A549 (cell line): ENCODE data around the gene UTP4. TPM values are rescaled to one million over a fixed set of nuclear protein-coding genes. Genes with fewer than 3 reads are reported as not detected.

Source experiments
- ATAC-seq, 2 experiments: fragments of 200-7000 bp in 1 of 2; fragments of >200 bp in 1 of 2; cut with Nextera tagmentation in 1 of 2; cut with Tn5 transposase in 1 of 2; 3 replicates each; pipeline versions ENCODE4 v1.8.0 to v1.9.1; 2018 to 2020; ENCODE audit warnings: mild to moderate bottlenecking in 1 of 2, moderate library complexity in 1 of 2
- CTCF ChIA-PET: fragments of 300-600 bp; sonication (Branson Sonifier 250); formaldehyde crosslinking; extraction: SDS; loops from one replicate; lab custom pipeline; 2021; ENCODE audit warnings: antibody characterized with exemption, inconsistent platforms; lab: Yijun Ruan, JAX
- POLR2A ChIA-PET: fragments of 350-600 bp; formaldehyde crosslinking; extraction: SDS; loops from one replicate; lab custom pipeline; 2021; ENCODE audit warnings: antibody characterized with exemption, inconsistent platforms; lab: Yijun Ruan, JAX
- DNase-seq, 2 experiments: peaks; one replicate each; pipeline versions ENCODE4 v3.0.0 to v3.0.0-alpha.2; 2011 to 2016; ENCODE audit warnings: low read depth in 1 of 2, low spot score in 1 of 2
- FAIRE-seq: peaks from 2 replicates; lab custom pipeline; 2011; peaks lifted over from hg19 to GRCh38; lab: Jason Lieb, UNC
- H3K27ac ChIP-seq, 2 experiments: fragments of >200 bp; sonication (Bioruptor Twin); formaldehyde crosslinking; 3 replicates each; pipeline ENCODE4 v1.5.1; 2016 to 2017
- H3K4me1 ChIP-seq: fragments of >200 bp; sonication (Bioruptor Twin); formaldehyde crosslinking; 3 replicates; pipeline ENCODE4 v1.6.1; 2016
- H3K4me2 ChIP-seq: fragments of >200 bp; sonication (Bioruptor Twin); formaldehyde crosslinking; 3 replicates; pipeline ENCODE4 v1.6.1; 2016
- H3K4me3 ChIP-seq: fragments of >200 bp; sonication (Bioruptor Twin); formaldehyde crosslinking; 3 replicates; pipeline ENCODE4 v1.5.1; 2016
- H3K9me3 ChIP-seq: fragments of >200 bp; sonication (Bioruptor Twin); formaldehyde crosslinking; 3 replicates; pipeline ENCODE4 v1.6.1; 2016
- CHD4 ChIP-seq: fragments of 200-600 bp; sonication (generic); IDR thresholded peaks from 2 replicates; pipeline ENCODE4 v1.6.1; 2016; ENCODE audit warnings: antibody characterized with exemption, mild to moderate bottlenecking, borderline replicate concordance
- EHF ChIP-seq: fragments of 250-450 bp; sonication (Bioruptor Pico); IDR thresholded peaks from 2 replicates; pipeline ENCODE4 v1.5.0; 2020; ENCODE audit warnings: mild to moderate bottlenecking
- ESRRA ChIP-seq: fragments of 150-350 bp; IDR thresholded peaks from 2 replicates; pipeline ENCODE4 v1.6.1; 2014; ENCODE audit warnings: mild to moderate bottlenecking, low read length, borderline replicate concordance
- FOXS1 ChIP-seq: fragments of 250-450 bp; sonication (Bioruptor Pico); IDR thresholded peaks from 2 replicates; pipeline ENCODE4 v1.5.0; 2020; ENCODE audit warnings: mild to moderate bottlenecking, moderate library complexity
- HEYL ChIP-seq: fragments of 250-450 bp; sonication (Bioruptor Pico); IDR thresholded peaks from 2 replicates; pipeline ENCODE4 v1.8.0; 2021; ENCODE audit warnings: mild to moderate bottlenecking, moderate library complexity
- HOXA7 ChIP-seq: fragments of 250-450 bp; sonication (Bioruptor Pico); IDR thresholded peaks from 2 replicates; pipeline ENCODE4 v1.5.0; 2020; ENCODE audit warnings: mild to moderate bottlenecking, moderate library complexity
- HOXB5 ChIP-seq: fragments of 250-450 bp; sonication (Bioruptor Pico); IDR thresholded peaks from 2 replicates; pipeline ENCODE4 v1.5.0; 2020; ENCODE audit warnings: mild to moderate bottlenecking, moderate library complexity
- KDM1A ChIP-seq: fragments of 200-600 bp; sonication (generic); IDR thresholded peaks from 2 replicates; pipeline ENCODE4 v1.6.1; 2016; ENCODE audit warnings: low read depth, mild to moderate bottlenecking
- MAX ChIP-seq: IDR thresholded peaks from 2 replicates; pipeline ENCODE4 v1.6.1; 2012
- MAZ ChIP-seq: fragments of 150-350 bp; IDR thresholded peaks from 2 replicates; pipeline ENCODE4 v1.6.1; 2014; ENCODE audit warnings: antibody characterized with exemption, low read depth, low read length, borderline replicate concordance
- MYC ChIP-seq: IDR thresholded peaks from 2 replicates; pipeline ENCODE4 v1.6.1; 2012; ENCODE audit warnings: mild to moderate bottlenecking, inconsistent platforms, low read length, improper control_type of control experiment, borderline replicate concordance
- POLR2AphosphoS2 ChIP-seq: conservative IDR thresholded peaks from 2 replicates; pipeline ENCODE4 v1.6.1; 2012; ENCODE audit warnings: low read length, improper control_type of control experiment, inconsistent platforms
- RCOR1 ChIP-seq: fragments of 150-350 bp; IDR thresholded peaks from 2 replicates; pipeline ENCODE4 v1.6.1; 2014; ENCODE audit warnings: antibody characterized with exemption, low read length, low read depth
- REST ChIP-seq: fragments of 200-600 bp; sonication (generic); IDR thresholded peaks from 2 replicates; pipeline ENCODE4 v1.6.1; 2016; ENCODE audit warnings: antibody characterized with exemption, mild to moderate bottlenecking, moderate library complexity
- RNF2 ChIP-seq: fragments of 200-600 bp; sonication (generic); IDR thresholded peaks from 2 replicates; pipeline ENCODE4 v1.6.1; 2016; ENCODE audit warnings: low read depth, mild to moderate bottlenecking, antibody characterized with exemption, moderate library complexity, borderline replicate concordance
- SMC3 ChIP-seq: fragments of >200 bp; sonication (Bioruptor Twin); formaldehyde crosslinking; IDR thresholded peaks from 3 replicates; pipeline ENCODE4 v1.6.1; 2018; ENCODE audit warnings: inconsistent platforms
- SREBF2 ChIP-seq: fragments of 450-650 bp; IDR thresholded peaks from 2 replicates; pipeline ENCODE4 v1.6.1; 2014; ENCODE audit warnings: mild to moderate bottlenecking, moderate library complexity
- ZSCAN20 ChIP-seq: fragments of 250-450 bp; sonication (Bioruptor Pico); IDR thresholded peaks from 2 replicates; pipeline ENCODE4 v1.8.0; 2022; ENCODE audit warnings: mild to moderate bottlenecking, moderate library complexity
- WGBS: methylation state at CpG from one replicate; pipeline ENCODE4 v1.1.6; 2017; ENCODE audit errors: missing lambda C conversion rate; 5-methylcytosine and 5-hydroxymethylcytosine counted together
- polyA plus RNA-seq, 4 experiments: library from polyadenylated mRNA; depleted of rRNA in 3 of 4; stranded (reverse); fragments of >200 nt; fragmentation: RNase III in 1 of 4; extraction: RNeasy Plus Mini Kit Qiagen cat#74134 plus additional on column Dnase treatment in 1 of 4; gene quantifications; 2 replicates in 3 of 4; 3 replicates in 1 of 4; pipeline ENCODE4 v1.2.3, GENCODE V29; 2011 to 2017
- TF ChIP-seq, protein P1 (sequence below): fragments of 150-350 bp; IDR thresholded peaks from 2 replicates; pipeline ENCODE4 v1.6.1; 2014; ENCODE audit warnings: low read depth, mild to moderate bottlenecking, low read length

Gene UTP4
- polyA plus RNA-seq, 2 of the 4 experiments (the other 2 are of a cell fraction), result 77.1 to 118 TPM

DNA sequence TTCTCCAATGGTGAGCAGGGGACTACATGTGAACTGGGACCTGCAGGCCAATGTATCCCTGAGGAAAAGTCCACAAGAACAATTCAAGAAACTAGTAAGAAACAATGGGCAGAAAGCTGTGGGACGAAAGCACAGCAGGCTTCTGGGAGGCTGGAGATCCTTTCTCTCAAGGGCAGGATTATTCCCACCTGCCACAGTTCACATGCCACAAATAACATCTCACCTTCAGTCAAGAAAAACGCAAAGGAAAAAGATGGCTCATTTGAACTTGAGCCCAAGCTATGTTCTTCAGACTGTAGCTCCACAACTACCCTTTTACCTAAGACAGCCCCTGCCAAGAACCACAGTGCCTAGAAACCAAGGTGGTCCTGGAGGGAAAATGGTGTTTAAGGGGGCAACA is 14.0 kb upstream of the UTP4 start:
- no peak overlapping the region for H3K4me3 ChIP-seq
- no peak for FAIRE-seq
- POLR2A ChIA-PET, result no interaction called here
- WGBS, result 78% methylated on average over 2 of the region's 2 CpGs
- TF ChIP-seq REST, result no peak
- no peak for TF ChIP-seq EHF (CRISPR knock-in tag)
- no peak for TF ChIP-seq ESRRA
- TF ChIP-seq, protein P1, sequence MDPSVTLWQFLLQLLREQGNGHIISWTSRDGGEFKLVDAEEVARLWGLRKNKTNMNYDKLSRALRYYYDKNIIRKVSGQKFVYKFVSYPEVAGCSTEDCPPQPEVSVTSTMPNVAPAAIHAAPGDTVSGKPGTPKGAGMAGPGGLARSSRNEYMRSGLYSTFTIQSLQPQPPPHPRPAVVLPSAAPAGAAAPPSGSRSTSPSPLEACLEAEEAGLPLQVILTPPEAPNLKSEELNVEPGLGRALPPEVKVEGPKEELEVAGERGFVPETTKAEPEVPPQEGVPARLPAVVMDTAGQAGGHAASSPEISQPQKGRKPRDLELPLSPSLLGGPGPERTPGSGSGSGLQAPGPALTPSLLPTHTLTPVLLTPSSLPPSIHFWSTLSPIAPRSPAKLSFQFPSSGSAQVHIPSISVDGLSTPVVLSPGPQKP, result no peak
- TF ChIP-seq HEYL (CRISPR knock-in tag), result no peak
- TF ChIP-seq HOXB5 (CRISPR knock-in tag), result no peak
- no peak for TF ChIP-seq CHD4
- TF ChIP-seq HOXA7, result no peak
- TF ChIP-seq, all 56 proteins: peak for 0
- DNase-seq (no peak), ATAC-seq (no peak)
- CTCF ChIA-PET, result interaction anchor here (1.2 to 24.8 kb wide), 5 partner anchors 13 to 590 kb away, joined by 3 to 503 read pairs (median 5); partner anchors contain the start of gene HAS3
- no peak overlapping the region for H3K27ac ChIP-seq
- H3K4me2 ChIP-seq, result no peak overlapping the region
- H3K9me3 ChIP-seq, result no peaks in the 10 kb centered on the region
- no peaks in the 10 kb centered on the region for H3K4me1 ChIP-seq

- POLR2A ChIA-PET, result no interaction called here
- no peak for ATAC-seq
- Histone ChIP-seq H3K9me3 (no peaks in the 10 kb centered on the region), H3K4me1 (no peaks in the 10 kb centered on the region), H3K4me3 (no peak overlapping the region), H3K27ac (no peak overlapping the region), H3K4me2 (no peak overlapping the region)
- no peak for DNase-seq
- WGBS, result 91% methylated on average over 2 of the region's 2 CpGs
- TF ChIP-seq SREBF2 (no peak), MAX (no peak), MAZ (no peak), ESRRA (no peak), ZSCAN20 (CRISPR knock-in tag) (no peak), RCOR1 (no peak), POLR2AphosphoS2 (no peak), MYC (no peak), REST (no peak), RNF2 (no peak), KDM1A (no peak), FOXS1 (CRISPR knock-in tag) (no peak), SMC3 (no peak)
- CTCF ChIA-PET, result interaction anchor here (0.8 to 24.8 kb wide), 7 partner anchors 9 to 528 kb away, joined by 3 to 503 read pairs (median 4); partner anchors contain the start of gene HAS3
- FAIRE-seq, result no peak
Measured at GRCh38 chr16:69118994-69119393, 13.5 kb upstream of the UTP4 start.
